HepG2 (cell line): Measurements from ENCODE around the gene OPALIN. TPM values are rescaled to one million over a fixed set of nuclear protein-coding genes. Genes with fewer than 3 reads are reported as not detected.

Experiments used
- ATAC-seq: fragments of 200-7000 bp; cut with Tn5 transposase; 3 replicates; pipeline ENCODE4 v1.9.1; 2020; ENCODE audit warnings: mild to moderate bottlenecking, moderate library complexity
- BruUV-seq: library from RNA; stranded (reverse); fragments of 400-500 nt; replicated peaks from 2 replicates; lab custom pipeline; 2021; lab: Mats Ljungman, UMichigan
- CTCF ChIA-PET: fragments of 300-600 bp; formaldehyde crosslinking; extraction: SDS; loops from one replicate; lab custom pipeline; 2021; ENCODE audit warnings: low total read pairs, inconsistent platforms, low intra/inter-chr PET ratio; lab: Yijun Ruan, JAX
- POLR2A ChIA-PET: fragments of 350-600 bp; sonication (Branson Sonifier 250); formaldehyde crosslinking; loops from one replicate; lab custom pipeline; 2020; ENCODE audit warnings: antibody characterized with exemption, inconsistent platforms; lab: Yijun Ruan, JAX
- DNase-seq: peaks from one replicate; pipeline ENCODE4 v3.0.0-alpha.2; 2015; ENCODE audit warnings: low spot score
- FAIRE-seq: peaks from 3 replicates; lab custom pipeline; 2011; peaks lifted over from hg19 to GRCh38; lab: Jason Lieb, UNC
- H2AFZ ChIP-seq: one replicate; pipeline ENCODE4 v1.6.1; 2011; ENCODE audit warnings: low read length, inconsistent platforms
- H3K27ac ChIP-seq: fragments of 300-600 bp; 3 replicates; pipeline ENCODE4 v1.8.0; 2011; ENCODE audit warnings: mixed run types, mild to moderate bottlenecking, mixed read lengths, low read length, inconsistent platforms; ENCODE audit not compliant: insufficient read depth; ENCODE audit errors: extremely low read length
- H3K27me3 ChIP-seq, 2 experiments: fragments of 200-600 bp in 1 of 2; 2 replicates in 1 of 2; 3 replicates in 1 of 2; pipeline versions ENCODE4 v1.6.0 to v1.8.0; 2011; ENCODE audit warnings: low read length in 2 of 2, mild to moderate bottlenecking in 2 of 2, moderate library complexity in 2 of 2, inconsistent platforms in 1 of 2; ENCODE audit not compliant: insufficient read depth in 2 of 2, control insufficient read depth in 1 of 2
- H3K36me3 ChIP-seq, 2 experiments: fragments of 200-600 bp in 1 of 2; replicated peaks in 1 of 2; 2 replicates in 1 of 2; 3 replicates in 1 of 2; pipeline versions ENCODE4 v1.5.1 to v1.8.0; 2011; ENCODE audit warnings: low read length in 2 of 2, inconsistent platforms in 1 of 2; ENCODE audit not compliant: insufficient read depth in 2 of 2, control insufficient read depth in 1 of 2
- H3K4me1 ChIP-seq: 2 replicates; pipeline ENCODE4 v1.5.1; 2012; ENCODE audit warnings: low read length, inconsistent platforms; ENCODE audit not compliant: insufficient read depth
- H3K4me2 ChIP-seq: 2 replicates; pipeline ENCODE4 v1.6.0; 2011; ENCODE audit warnings: low read depth, low read length, inconsistent platforms
- H3K4me3 ChIP-seq, 3 experiments: fragments of 200-600 bp in 1 of 3; sonication (generic), shearing (Covaris generic) in 1 of 3; replicated peaks in 1 of 3; 2 replicates each; pipeline ENCODE4 v1.5.1; 2011 to 2016; ENCODE audit warnings: low read length in 3 of 3, inconsistent platforms in 2 of 3, low read depth in 2 of 3, mild to moderate bottlenecking in 2 of 3, control low read depth in 1 of 3, mixed read lengths in 1 of 3; ENCODE audit not compliant: insufficient read depth in 1 of 3
- H3K79me2 ChIP-seq: one replicate; pipeline ENCODE4 v1.6.1; 2011; ENCODE audit warnings: low read length, inconsistent platforms; ENCODE audit not compliant: insufficient read depth
- H3K9ac ChIP-seq: 2 replicates; pipeline ENCODE4 v1.6.0; 2011; ENCODE audit warnings: mild to moderate bottlenecking, low read depth, low read length, inconsistent platforms; ENCODE audit not compliant: insufficient read depth
- H3K9me3 ChIP-seq: 2 replicates; pipeline ENCODE4 v1.5.1; 2012; ENCODE audit warnings: mild to moderate bottlenecking, low read length
- H4K20me1 ChIP-seq: 2 replicates; pipeline ENCODE4 v1.6.0; 2011; ENCODE audit warnings: inconsistent platforms, mild to moderate bottlenecking, low read length, moderate library complexity; ENCODE audit not compliant: insufficient read depth
- BCL6 ChIP-seq: IDR thresholded peaks from 2 replicates; pipeline ENCODE4 v1.6.1; 2016; ENCODE audit warnings: missing genetic modification reagents, missing compliant biosample characterization
- CERS6 ChIP-seq: sonication (generic); formaldehyde crosslinking; IDR thresholded peaks from 2 replicates; pipeline ENCODE4 v1.5.0; 2020; ENCODE audit warnings: missing genetic modification reagents
- E2F1 ChIP-seq: sonication (generic); formaldehyde crosslinking; IDR thresholded peaks from 2 replicates; pipeline ENCODE4 v1.5.0; 2020; ENCODE audit warnings: missing genetic modification reagents
- EHMT2 ChIP-seq: fragments of 200-600 bp; sonication (generic); IDR thresholded peaks from 2 replicates; pipeline ENCODE4 v1.7.0; 2017; ENCODE audit warnings: antibody characterized with exemption, low read depth, low read length, borderline replicate concordance
- ETS1 ChIP-seq: sonication (generic); formaldehyde crosslinking; IDR thresholded peaks from 2 replicates; pipeline ENCODE4 v1.4.0; 2020; ENCODE audit warnings: missing genetic modification reagents
- HINFP ChIP-seq: sonication (generic); formaldehyde crosslinking; IDR thresholded peaks from 2 replicates; pipeline ENCODE4 v1.4.0; 2020; ENCODE audit warnings: low read depth, mild to moderate bottlenecking, missing genetic modification reagents
- NCOA5 ChIP-seq: sonication (generic); formaldehyde crosslinking; IDR thresholded peaks from 2 replicates; pipeline ENCODE4 v1.4.0; 2020; ENCODE audit warnings: missing genetic modification reagents
- NFRKB ChIP-seq: fragments of 450-650 bp; IDR thresholded peaks from 2 replicates; pipeline ENCODE4 v1.6.1; 2017
- SUZ12 ChIP-seq: fragments of 150-350 bp; IDR thresholded peaks from 2 replicates; pipeline ENCODE4 v1.6.1; 2014; ENCODE audit warnings: low read depth, low read length
- TFAP4 ChIP-seq: sonication (generic); IDR thresholded peaks from 2 replicates; pipeline ENCODE4 v1.6.1; 2016; ENCODE audit warnings: low read depth, borderline replicate concordance
- TFDP1 ChIP-seq: IDR thresholded peaks from 2 replicates; pipeline ENCODE4 v1.6.1; 2016; ENCODE audit warnings: missing compliant biosample characterization, missing genetic modification reagents, borderline replicate concordance
- ZNF264 ChIP-seq: sonication (generic); formaldehyde crosslinking; IDR thresholded peaks from 2 replicates; pipeline ENCODE4 v1.4.0; 2020; ENCODE audit warnings: missing genetic modification reagents
- ZNF607 ChIP-seq: sonication (generic); formaldehyde crosslinking; IDR thresholded peaks from 2 replicates; pipeline ENCODE4 v1.5.1; 2020; ENCODE audit warnings: missing genetic modification reagents, mild to moderate bottlenecking, borderline replicate concordance
- ZNF616 ChIP-seq: sonication (generic); formaldehyde crosslinking; IDR thresholded peaks from 2 replicates; pipeline ENCODE4 v1.5.0; 2020; ENCODE audit warnings: low read depth, mild to moderate bottlenecking, missing genetic modification reagents
- ZNF619 ChIP-seq: sonication (generic); formaldehyde crosslinking; IDR thresholded peaks from 2 replicates; pipeline ENCODE4 v1.4.0; 2020; ENCODE audit warnings: mild to moderate bottlenecking, missing genetic modification reagents
- ZXDC ChIP-seq: sonication (generic); formaldehyde crosslinking; IDR thresholded peaks from 2 replicates; pipeline ENCODE4 v1.5.0; 2020; ENCODE audit warnings: mild to moderate bottlenecking, missing genetic modification reagents
- WGBS: methylation state at CpG from one replicate; pipeline ENCODE4 v1.1.6; 2017; ENCODE audit warnings: low lambda C conversion rate; 5-methylcytosine and 5-hydroxymethylcytosine counted together
- in situ Hi-C: cut with HindIII; loops from 2 replicates; pipeline ENCODE4 v1.10.0; 2017; ENCODE audit warnings: low pct_unique_long_range_greater_than_20kb; ENCODE audit not compliant: extremely low pct_ligation_motif_present
- intact Hi-C: fragments of 100-400 bp; cut with micrococcal nuclease; formaldehyde crosslinking; loops from one replicate; pipeline ENCODE4 v1.10.0; 2022; ENCODE audit not compliant: unreplicated experiment
- polyA plus RNA-seq, 8 experiments: library from polyadenylated mRNA; depleted of rRNA in 3 of 8; stranded (reverse) in 7 of 8; unstranded in 1 of 8; fragments of >200 nt; fragmentation: Illumina TruSeq in 4 of 8; extraction: Trizol in 4 of 8; gene quantifications; 2 replicates each; pipeline versions ENCODE4 v1.2.1 to v1.2.3, GENCODE V29; 2011 to 2016; ENCODE audit warnings: low read depth in 4 of 8, missing spikeins in 1 of 8, mixed read lengths in 1 of 8; ENCODE audit not compliant: insufficient read depth in 1 of 8
- total RNA-seq, 5 experiments: library from RNA; depleted of rRNA; stranded (reverse); fragments of >200 nt; fragmentation: Illumina TruSeq; extraction: Trizol; gene quantifications; 2 replicates each; pipeline ENCODE4 v1.2.3, GENCODE V29; 2016; ENCODE audit warnings: low read depth in 1 of 5

The OPALIN gene
- total and polyA plus RNA-seq, 2 of the 13 experiments (the other 11 are each of a cell fraction or from before 2014, with no cell fraction given): not detected

GRCh38 chr10:96390460-96390864, 31.7 kb upstream of the OPALIN start:
- no peak for ATAC-seq
- H3K27me3 ChIP-seq: peaks cover 8 to 78% of the 10 kb centered on the region in 2 experiments
- WGBS: 4% methylated on average over 7 of the region's 7 CpGs
- TF ChIP-seq ZNF616 (CRISPR knock-in tag) (no peak), ZNF264 (CRISPR knock-in tag) (no peak), SUZ12 (no peak), NCOA5 (CRISPR knock-in tag) (no peak), ETS1 (no peak), HINFP (no peak), E2F1 (CRISPR knock-in tag) (no peak), TFDP1 (no peak), NFRKB (no peak), EHMT2 (no peak), ZNF607 (CRISPR knock-in tag) (no peak), ZNF619 (CRISPR knock-in tag) (no peak), BCL6 (CRISPR knock-in tag) (no peak), CERS6 (CRISPR knock-in tag) (no peak), TFAP4 (no peak), ZXDC (CRISPR knock-in tag) (no peak)

More at GRCh38 chr10:96390460-96390864, 31.7 kb upstream of the OPALIN start:
- no peaks in the 10 kb centered on the region for H3K36me3 ChIP-seq
- no peak overlapping the region for H3K27ac ChIP-seq
- ChIA-PET POLR2A (no interaction called here), CTCF (no interaction called here)
- H3K4me2 ChIP-seq: no peak overlapping the region
- no peaks in the 10 kb centered on the region for H3K9me3 ChIP-seq
- no peaks in the 10 kb centered on the region for H4K20me1 ChIP-seq
- no peak overlapping the region for H2AFZ ChIP-seq
- intact Hi-C loops (no loop called here), in situ Hi-C loops (loop anchor here (10.0 kb wide), 1 partner anchor 354 kb away; no protein-coding TSS in a partner anchor)
- BruUV-seq: no TSS peak
- no peaks in the 10 kb centered on the region for H3K79me2 ChIP-seq
- DNase-seq (no peak), FAIRE-seq (no peak)
- H3K4me1 ChIP-seq: no peaks in the 10 kb centered on the region
- H3K4me3 ChIP-seq: no peak overlapping the region
- no peak overlapping the region for H3K9ac ChIP-seq
